Measurements from ENCODE around the gene SAP30L. TPM values are rescaled to one million over a fixed set of nuclear protein-coding genes. Genes with fewer than 3 reads are reported as not detected.

The SAP30L gene
- total RNA-seq, 1 donor from 2014 or later, result 37.7 TPM

- TF ChIP-seq CTCF (IDR thresholded peaks at IDR 0.05; ENCODE audit: unreplicated experiment), result no peak
- H3K27me3 Mint-ChIP-seq, result peaks cover 68% of the 10 kb centered on the region
- no peak for DNase-seq (ENCODE audit: low spot score, unreplicated experiment)
- H3K27ac Mint-ChIP-seq, result no peak overlapping the region
- H3K4me1 Mint-ChIP-seq (ENCODE audit: low read depth), result no peaks in the 10 kb centered on the region
- no peaks in the 10 kb centered on the region for H3K36me3 Mint-ChIP-seq (ENCODE audit: insufficient read depth)
- H3K9me3 Mint-ChIP-seq (ENCODE audit: low read depth), result no peaks in the 10 kb centered on the region
- no peak overlapping the region for H3K4me3 Mint-ChIP-seq (ENCODE audit: low read depth)
These were observed 20.9 kb downstream of the SAP30L start for GRCh38 chr5:154466671-154467070.

- no peak overlapping the region for H3K4me3 Mint-ChIP-seq (ENCODE audit: low read depth)
- peak; percentile 94 for TF ChIP-seq CTCF (IDR thresholded peaks at IDR 0.05; ENCODE audit: unreplicated experiment)
- no peaks in the 10 kb centered on the region for H3K4me1 Mint-ChIP-seq (ENCODE audit: low read depth)
- H3K9me3 Mint-ChIP-seq (ENCODE audit: low read depth), result no peaks in the 10 kb centered on the region
- H3K27ac Mint-ChIP-seq, result no peak overlapping the region
- peak; percentile 82 for DNase-seq (ENCODE audit: low spot score, unreplicated experiment)
- H3K27me3 Mint-ChIP-seq, result peaks cover 79% of the 10 kb centered on the region
- H3K36me3 Mint-ChIP-seq (ENCODE audit: insufficient read depth), result no peaks in the 10 kb centered on the region
These were observed 22.0 kb downstream of the SAP30L start for GRCh38 chr5:154467655-154468354.

- no peak for DNase-seq (ENCODE audit: low spot score, unreplicated experiment)
- TF ChIP-seq CTCF (IDR thresholded peaks at IDR 0.05; ENCODE audit: unreplicated experiment), result no peak
- H3K4me1 Mint-ChIP-seq (ENCODE audit: low read depth), result peaks cover 2% of the 10 kb centered on the region
- peaks cover 92% of the 10 kb centered on the region for H3K27me3 Mint-ChIP-seq
- no peaks in the 10 kb centered on the region for H3K36me3 Mint-ChIP-seq (ENCODE audit: insufficient read depth)
- H3K9me3 Mint-ChIP-seq (ENCODE audit: low read depth), result no peaks in the 10 kb centered on the region
- H3K4me3 Mint-ChIP-seq (ENCODE audit: low read depth), result no peak overlapping the region
- H3K27ac Mint-ChIP-seq, result no peak overlapping the region
These were observed 24.3 kb downstream of the SAP30L start for GRCh38 chr5:154470137-154470536.

- TF ChIP-seq CTCF (IDR thresholded peaks at IDR 0.05; ENCODE audit: unreplicated experiment), result no peak
- no peaks in the 10 kb centered on the region for H3K9me3 Mint-ChIP-seq (ENCODE audit: low read depth)
- H3K4me3 Mint-ChIP-seq (ENCODE audit: low read depth), result no peak overlapping the region
- peaks cover 96% of the 10 kb centered on the region for H3K27me3 Mint-ChIP-seq
- H3K4me1 Mint-ChIP-seq (ENCODE audit: low read depth), result peaks cover 6% of the 10 kb centered on the region
- no peaks in the 10 kb centered on the region for H3K36me3 Mint-ChIP-seq (ENCODE audit: insufficient read depth)
- no peak for DNase-seq (ENCODE audit: low spot score, unreplicated experiment)
- H3K27ac Mint-ChIP-seq, result no peak overlapping the region
These were observed 25.4 kb downstream of the SAP30L start for GRCh38 chr5:154470947-154471870.

GRCh38 chr5:154472871-154473580 lies 27.2 kb downstream of the SAP30L start:
- Mint-ChIP-seq H3K4me3 (ENCODE audit: low read depth) (no peak overlapping the region), H3K36me3 (ENCODE audit: insufficient read depth) (no peaks in the 10 kb centered on the region), H3K27me3 (peaks cover 96% of the 10 kb centered on the region), H3K27ac (no peak overlapping the region), H3K9me3 (ENCODE audit: low read depth) (no peaks in the 10 kb centered on the region), H3K4me1 (ENCODE audit: low read depth) (peaks cover 10% of the 10 kb centered on the region)
- no peak for DNase-seq (ENCODE audit: low spot score, unreplicated experiment)
- no peak for TF ChIP-seq CTCF (IDR thresholded peaks at IDR 0.05; ENCODE audit: unreplicated experiment)
